Uterus (tissue), 2 donors: ENCODE measurements around the gene SF3B3.

Source experiments
- POLR2A ChIP-seq, 2 donors: fragments of 450-650 bp; IDR thresholded peaks; one replicate each; pipeline ENCODE4 v1.6.1; 2016; ENCODE audit warnings: antibody characterized with exemption in 2 of 2, mild to moderate bottlenecking in 1 of 2, moderate library complexity in 1 of 2
- TF ChIP-seq, protein P1 (sequence below), 4 experiments: fragments of 200-600 bp in 2 of 4; fragments of 450-650 bp in 2 of 4; sonication (generic) in 2 of 4; IDR thresholded peaks; one replicate each; pipeline ENCODE4 v1.5.1; 2016 to 2019; ENCODE audit warnings: antibody characterized with exemption in 4 of 4, mild to moderate bottlenecking in 2 of 4, moderate library complexity in 1 of 4

- TF ChIP-seq, protein P1, sequence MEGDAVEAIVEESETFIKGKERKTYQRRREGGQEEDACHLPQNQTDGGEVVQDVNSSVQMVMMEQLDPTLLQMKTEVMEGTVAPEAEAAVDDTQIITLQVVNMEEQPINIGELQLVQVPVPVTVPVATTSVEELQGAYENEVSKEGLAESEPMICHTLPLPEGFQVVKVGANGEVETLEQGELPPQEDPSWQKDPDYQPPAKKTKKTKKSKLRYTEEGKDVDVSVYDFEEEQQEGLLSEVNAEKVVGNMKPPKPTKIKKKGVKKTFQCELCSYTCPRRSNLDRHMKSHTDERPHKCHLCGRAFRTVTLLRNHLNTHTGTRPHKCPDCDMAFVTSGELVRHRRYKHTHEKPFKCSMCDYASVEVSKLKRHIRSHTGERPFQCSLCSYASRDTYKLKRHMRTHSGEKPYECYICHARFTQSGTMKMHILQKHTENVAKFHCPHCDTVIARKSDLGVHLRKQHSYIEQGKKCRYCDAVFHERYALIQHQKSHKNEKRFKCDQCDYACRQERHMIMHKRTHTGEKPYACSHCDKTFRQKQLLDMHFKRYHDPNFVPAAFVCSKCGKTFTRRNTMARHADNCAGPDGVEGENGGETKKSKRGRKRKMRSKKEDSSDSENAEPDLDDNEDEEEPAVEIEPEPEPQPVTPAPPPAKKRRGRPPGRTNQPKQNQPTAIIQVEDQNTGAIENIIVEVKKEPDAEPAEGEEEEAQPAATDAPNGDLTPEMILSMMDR (IDR thresholded peaks at IDR 0.05) = no peak
- no peak for TF ChIP-seq POLR2A (IDR thresholded peaks at IDR 0.05)
Measured at GRCh38 chr16:70611224-70611598, 87.6 kb downstream of the SF3B3 start.
